Measurements from ENCODE around the gene CSTPP1. TPM values are rescaled to one million over a fixed set of nuclear protein-coding genes. Genes with fewer than 3 reads are reported as not detected.

Gene CSTPP1, protein sequence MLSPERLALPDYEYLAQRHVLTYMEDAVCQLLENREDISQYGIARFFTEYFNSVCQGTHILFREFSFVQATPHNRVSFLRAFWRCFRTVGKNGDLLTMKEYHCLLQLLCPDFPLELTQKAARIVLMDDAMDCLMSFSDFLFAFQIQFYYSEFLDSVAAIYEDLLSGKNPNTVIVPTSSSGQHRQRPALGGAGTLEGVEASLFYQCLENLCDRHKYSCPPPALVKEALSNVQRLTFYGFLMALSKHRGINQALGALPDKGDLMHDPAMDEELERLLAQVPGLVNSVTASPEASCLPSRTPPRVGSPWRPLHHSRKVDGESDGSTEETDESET
- 10 to 100 TPM; 14.2 to 16.5 TPM for total RNA-seq

DNA sequence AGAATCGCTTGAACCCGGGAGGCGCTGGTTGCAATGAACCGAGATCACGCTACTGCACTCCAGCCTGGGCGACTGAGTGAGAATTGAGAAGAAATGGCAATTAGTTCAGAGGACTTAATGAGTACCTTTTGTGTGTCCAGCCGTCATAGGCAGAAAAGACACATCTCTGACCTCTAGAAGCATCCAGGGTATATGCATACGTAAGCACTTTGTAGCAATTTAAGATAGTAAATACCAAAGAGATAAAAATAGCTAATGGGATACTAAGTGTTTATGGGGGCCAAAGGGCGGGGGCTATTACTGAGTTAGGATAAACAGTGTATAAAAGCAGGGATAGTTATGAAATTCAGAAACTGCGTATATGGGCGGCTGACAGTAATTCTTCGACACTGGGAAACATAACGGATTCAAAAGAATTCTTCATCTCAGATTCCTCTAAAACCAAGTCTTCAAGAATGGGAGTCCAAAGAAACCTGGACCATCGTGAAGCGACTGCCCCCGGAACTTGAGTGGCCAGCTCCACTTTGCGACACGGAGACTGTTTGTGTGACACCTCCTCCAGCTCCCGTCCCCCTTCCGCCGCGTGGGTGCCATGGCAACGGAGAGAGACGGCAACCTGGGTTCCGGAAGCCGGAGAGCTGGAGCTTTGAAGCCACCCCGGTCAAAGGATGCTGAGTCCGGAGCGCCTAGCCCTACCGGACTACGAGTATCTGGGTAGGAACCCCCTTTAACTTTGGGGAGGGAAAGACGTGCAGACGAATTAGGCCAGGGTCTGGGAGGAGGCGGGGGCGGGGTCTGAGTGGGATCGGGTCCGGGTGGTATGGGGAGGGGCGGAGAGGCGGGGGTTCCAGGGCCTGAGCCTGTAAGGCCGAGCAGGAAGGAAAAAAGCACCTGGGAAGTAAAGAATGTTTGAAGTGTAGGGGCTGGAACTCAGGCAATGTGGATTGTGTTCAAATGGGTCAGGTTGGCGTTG is at the start of gene CSTPP1:
CSTPP1 (plus strand) TSS at position 624 of the 973 bp plus-strand sequence; CDS start at position 669, 45 bp downstream.
- Mint-ChIP-seq H3K27ac (peak within 1 kb of the TSS; percentile 87), H3K27me3 (peaks cover 10% of the 10 kb centered on the region), H3K36me3 (no peaks in the 10 kb centered on the region), H3K4me3 (peak within 1 kb of the TSS; percentile 97), H3K9me3 (no peaks in the 10 kb centered on the region), H3K4me1 (peaks cover 11% of the 10 kb centered on the region)
- peak; percentile 96 for ATAC-seq (ENCODE audit: low read depth)
- DNase-seq = peak; percentile 92
- POLR2A ChIA-PET = interaction anchor here (0.7 to 1.0 kb wide), 4 partner anchors 11 to 521 kb away, joined by 3 read pairs; no protein-coding TSS in a partner anchor

DNA sequence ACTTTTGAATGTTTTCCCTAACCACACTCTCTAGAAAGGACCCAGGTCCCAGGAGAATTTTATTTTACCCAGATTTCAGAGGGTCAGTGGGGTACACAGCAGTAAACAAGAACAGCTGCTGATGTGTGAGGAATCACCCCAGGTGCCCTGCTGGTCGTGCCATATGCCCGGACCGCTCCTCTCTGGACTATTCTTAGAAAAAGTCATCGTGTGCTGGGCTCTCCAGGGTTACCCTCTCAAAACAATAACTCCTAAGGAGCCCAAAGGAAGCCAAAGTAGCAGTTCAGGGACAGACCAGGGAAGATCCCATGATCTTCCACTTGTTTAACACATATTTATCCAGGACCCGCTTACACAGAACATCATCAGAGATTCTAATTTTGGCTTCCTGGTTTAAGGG is 47.9 kb upstream of the CSTPP1 start:
- POLR2A ChIA-PET = no interaction called here
- Mint-ChIP-seq H3K4me1 (peaks cover 5% of the 10 kb centered on the region), H3K27ac (no peak overlapping the region), H3K4me3 (no peak overlapping the region), H3K36me3 (no peaks in the 10 kb centered on the region), H3K9me3 (no peaks in the 10 kb centered on the region), H3K27me3 (peaks cover 4% of the 10 kb centered on the region)
- ATAC-seq (ENCODE audit: low read depth) = no peak
- DNase-seq = no peak

DNA sequence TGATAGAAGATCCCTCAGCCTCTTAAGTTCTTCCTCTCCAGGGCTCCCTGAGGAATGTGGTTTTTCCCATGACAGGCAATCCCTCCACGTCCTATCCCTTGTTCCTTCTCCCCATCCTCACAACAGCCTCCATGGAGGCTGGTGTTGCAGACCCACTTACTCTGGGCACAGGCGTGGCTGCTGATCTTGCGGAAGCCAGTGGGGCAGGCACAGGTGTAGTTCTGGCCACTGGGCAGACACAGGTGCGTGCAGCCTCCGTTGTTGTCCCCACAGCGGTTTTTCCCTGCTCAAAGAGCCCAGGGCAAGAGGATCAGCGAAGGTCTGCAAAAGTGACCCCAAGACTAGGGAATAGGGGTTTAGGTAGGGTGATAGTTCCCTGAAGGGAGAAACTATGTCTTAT is 47.3 kb upstream of the CSTPP1 start:
- no peak for DNase-seq
- H3K4me3 Mint-ChIP-seq = no peak overlapping the region
- H3K27ac Mint-ChIP-seq = no peak overlapping the region
- POLR2A ChIA-PET = no interaction called here
- peaks cover 5% of the 10 kb centered on the region for H3K4me1 Mint-ChIP-seq
- no peaks in the 10 kb centered on the region for H3K27me3 Mint-ChIP-seq
- H3K36me3 Mint-ChIP-seq = no peaks in the 10 kb centered on the region
- no peak for ATAC-seq (ENCODE audit: low read depth)
- no peaks in the 10 kb centered on the region for H3K9me3 Mint-ChIP-seq

DNA sequence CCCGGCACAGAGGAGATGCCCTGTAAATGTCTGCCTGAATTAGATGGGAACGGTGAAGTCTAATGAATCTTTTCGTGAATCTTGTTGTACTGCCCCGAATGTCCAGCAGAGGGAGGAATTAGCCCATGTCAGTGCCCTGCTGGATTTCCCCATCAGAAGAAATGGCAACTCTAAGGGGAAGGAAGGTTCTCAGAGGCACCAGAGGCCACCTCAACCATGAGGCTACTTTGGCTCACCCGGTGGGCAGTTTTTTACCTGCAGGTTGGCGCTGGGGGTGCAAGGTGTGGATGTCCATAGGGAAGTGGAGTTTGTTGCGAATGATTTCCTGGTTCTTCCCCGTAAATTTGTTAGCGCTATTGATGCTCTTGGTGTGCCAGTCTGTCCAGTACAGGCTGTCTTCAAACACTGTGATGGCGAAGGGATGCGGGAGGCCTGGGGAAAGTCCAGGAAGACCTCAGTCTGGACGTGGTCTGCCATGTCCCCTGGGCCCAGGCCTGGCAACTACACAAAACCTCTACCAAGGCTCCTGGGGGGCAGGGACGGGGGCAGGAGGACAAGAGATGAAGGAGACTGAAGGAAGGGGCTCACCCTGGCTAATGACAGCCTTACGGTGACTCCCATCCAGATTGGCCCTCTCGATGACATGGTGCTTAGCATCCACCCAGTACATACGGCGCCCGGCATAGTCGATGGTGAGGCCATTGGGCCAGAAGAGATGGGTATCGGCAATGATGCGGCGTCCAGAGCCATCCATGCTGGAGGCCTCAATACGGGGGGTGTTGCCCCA is 46.7 kb upstream of the CSTPP1 start:
- no peak overlapping the region for H3K27ac Mint-ChIP-seq
- no peak overlapping the region for H3K4me3 Mint-ChIP-seq
- peaks cover 5% of the 10 kb centered on the region for H3K4me1 Mint-ChIP-seq
- no peaks in the 10 kb centered on the region for H3K9me3 Mint-ChIP-seq
- no peaks in the 10 kb centered on the region for H3K27me3 Mint-ChIP-seq
- peak; percentile 81 for ATAC-seq (ENCODE audit: low read depth)
- POLR2A ChIA-PET = no interaction called here
- DNase-seq = peak; percentile 55
- no peaks in the 10 kb centered on the region for H3K36me3 Mint-ChIP-seq

DNA sequence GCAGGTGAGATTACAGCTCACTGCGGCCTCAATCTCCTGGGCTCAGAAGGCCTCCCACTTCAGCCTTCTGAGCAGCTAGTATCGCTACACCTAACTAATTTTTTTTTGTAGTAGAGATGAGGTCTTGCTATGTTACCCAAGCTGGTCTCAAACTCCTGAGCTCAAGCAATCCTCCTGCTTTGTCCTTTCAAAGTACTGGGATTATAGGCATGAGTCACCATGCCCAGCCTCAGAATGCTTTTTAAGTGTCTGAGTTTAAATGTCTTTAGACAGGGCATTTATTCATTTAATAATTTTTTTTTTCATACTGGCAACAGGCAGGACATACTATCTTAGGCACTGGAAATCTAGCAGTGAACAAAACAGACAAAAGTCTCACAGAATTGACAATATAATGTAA is 45.9 kb upstream of the CSTPP1 start:
- Mint-ChIP-seq H3K9me3 (no peaks in the 10 kb centered on the region), H3K4me1 (peaks cover 5% of the 10 kb centered on the region), H3K36me3 (no peaks in the 10 kb centered on the region), H3K27ac (no peak overlapping the region), H3K27me3 (no peaks in the 10 kb centered on the region), H3K4me3 (no peak overlapping the region)
- DNase-seq (no peak), ATAC-seq (ENCODE audit: low read depth) (no peak)
- POLR2A ChIA-PET = no interaction called here

DNA sequence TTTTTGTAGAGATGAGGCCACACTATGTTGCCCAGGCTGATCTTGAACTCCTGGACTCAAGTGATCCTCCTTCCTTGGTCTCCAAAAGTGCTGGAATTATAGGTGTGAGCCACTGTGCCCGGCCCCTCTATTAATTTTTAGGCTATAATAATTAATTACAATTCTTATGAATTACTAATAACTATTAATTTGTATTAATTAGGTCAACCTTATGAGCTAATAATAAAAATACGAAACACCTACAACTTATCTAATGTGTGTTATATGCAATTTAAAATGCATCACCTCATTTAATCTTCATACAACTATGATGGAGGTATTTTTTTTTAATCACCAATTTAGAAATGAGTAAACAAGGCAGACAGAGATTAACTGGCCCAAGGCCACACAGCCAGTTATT is 44.5 kb upstream of the CSTPP1 start:
- no peak overlapping the region for H3K27ac Mint-ChIP-seq
- H3K9me3 Mint-ChIP-seq = no peaks in the 10 kb centered on the region
- POLR2A ChIA-PET = no interaction called here
- H3K27me3 Mint-ChIP-seq = no peaks in the 10 kb centered on the region
- H3K4me1 Mint-ChIP-seq = peaks cover 5% of the 10 kb centered on the region
- ATAC-seq (ENCODE audit: low read depth) (no peak), DNase-seq (no peak)
- no peak overlapping the region for H3K4me3 Mint-ChIP-seq
- no peaks in the 10 kb centered on the region for H3K36me3 Mint-ChIP-seq

DNA sequence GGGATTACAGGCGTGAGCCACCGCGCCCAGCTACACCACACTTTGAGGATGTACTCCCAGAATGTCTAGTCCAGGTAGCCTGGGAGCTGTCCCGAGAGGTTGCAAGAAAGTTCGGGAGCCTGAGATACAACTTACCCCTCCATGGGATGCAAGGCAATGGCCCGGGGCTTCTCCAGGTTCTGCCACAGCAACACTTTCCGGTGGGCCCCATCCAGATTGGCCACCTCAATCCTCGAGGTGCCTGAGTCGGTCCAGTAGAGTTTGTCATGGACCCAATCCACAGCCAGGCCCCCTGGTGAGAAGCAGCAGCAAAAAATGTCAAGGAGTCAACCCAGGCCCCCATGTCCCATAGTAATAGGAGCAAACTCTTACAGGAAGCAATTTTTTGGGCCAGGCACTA is 43.7 kb upstream of the CSTPP1 start:
- no peak for DNase-seq
- no peak overlapping the region for H3K4me3 Mint-ChIP-seq
- no peaks in the 10 kb centered on the region for H3K27me3 Mint-ChIP-seq
- POLR2A ChIA-PET = no interaction called here
- H3K36me3 Mint-ChIP-seq = no peaks in the 10 kb centered on the region
- no peak overlapping the region for H3K27ac Mint-ChIP-seq
- H3K4me1 Mint-ChIP-seq = peaks cover 5% of the 10 kb centered on the region
- no peaks in the 10 kb centered on the region for H3K9me3 Mint-ChIP-seq
- ATAC-seq (ENCODE audit: low read depth) = no peak

DNA sequence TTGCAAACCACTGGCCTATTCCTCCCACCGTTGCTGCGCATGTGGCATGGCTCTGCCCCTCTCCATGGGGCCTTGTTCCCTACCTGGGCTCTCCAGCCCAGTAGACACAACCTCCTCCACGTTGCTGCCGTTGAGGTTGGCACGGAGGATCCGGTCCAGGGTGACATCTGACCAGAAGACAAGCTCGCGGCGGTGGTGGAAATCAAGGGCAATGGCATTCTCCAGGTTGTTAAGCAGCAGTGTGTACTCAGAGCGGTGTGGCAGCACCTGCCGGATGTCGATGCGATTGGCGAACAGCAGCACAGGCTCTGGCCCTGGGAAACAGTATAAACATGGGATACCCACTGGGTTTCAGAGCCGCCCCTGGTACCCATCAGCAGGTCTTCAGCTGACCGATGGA is 42.1 kb upstream of the CSTPP1 start:
- no peak overlapping the region for H3K4me3 Mint-ChIP-seq
- H3K9me3 Mint-ChIP-seq = no peaks in the 10 kb centered on the region
- no peak overlapping the region for H3K27ac Mint-ChIP-seq
- peaks cover 5% of the 10 kb centered on the region for H3K4me1 Mint-ChIP-seq
- H3K27me3 Mint-ChIP-seq = no peaks in the 10 kb centered on the region
- no peak for DNase-seq
- POLR2A ChIA-PET = interaction anchor here (1.0 kb wide), 1 partner anchor 260 kb away, joined by 3 read pairs; no protein-coding TSS in a partner anchor
- no peak for ATAC-seq (ENCODE audit: low read depth)
- no peaks in the 10 kb centered on the region for H3K36me3 Mint-ChIP-seq

DNA sequence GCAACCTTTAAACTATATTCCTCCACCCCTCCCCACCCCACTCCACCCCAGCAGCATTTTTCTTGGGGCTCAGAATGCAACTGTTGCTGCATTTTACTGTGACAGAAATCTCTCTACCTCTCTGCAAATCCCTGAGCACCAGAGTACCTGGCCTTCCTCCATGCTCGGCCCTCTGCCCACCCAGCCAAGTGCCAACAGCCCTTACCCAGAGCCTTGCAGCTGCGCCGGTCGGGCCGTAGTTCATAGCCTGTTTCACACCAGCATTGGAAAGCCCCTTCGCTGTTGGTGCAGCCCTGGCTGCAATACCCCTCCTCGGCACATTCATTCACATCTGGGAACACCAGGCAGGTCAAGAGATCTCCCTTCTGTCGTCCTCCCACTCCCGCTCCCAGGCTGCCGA is 41.6 kb upstream of the CSTPP1 start:
- Mint-ChIP-seq H3K27ac (no peak overlapping the region), H3K36me3 (no peaks in the 10 kb centered on the region)

DNA sequence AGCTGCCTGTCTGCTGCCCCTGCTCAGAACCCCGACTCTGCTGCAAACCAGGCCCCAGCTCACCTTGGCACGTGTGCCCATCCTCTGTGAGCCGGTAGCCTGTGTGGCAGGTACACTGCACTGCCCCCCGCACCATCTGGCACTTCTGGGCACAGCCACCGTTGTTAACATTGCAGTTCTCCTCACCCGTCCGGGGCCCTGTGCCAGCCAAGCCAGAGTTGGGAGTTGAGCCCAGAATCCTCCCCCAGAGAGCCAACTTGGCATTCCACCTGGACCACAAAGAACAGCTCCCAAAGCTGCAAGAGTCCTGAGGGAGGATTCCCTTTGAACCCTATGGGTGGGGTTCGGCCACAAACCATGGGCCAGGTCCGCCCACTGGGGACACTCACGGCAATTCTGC is 40.7 kb upstream of the CSTPP1 start:
- Mint-ChIP-seq H3K27ac (no peak overlapping the region), H3K27me3 (no peaks in the 10 kb centered on the region), H3K9me3 (no peaks in the 10 kb centered on the region), H3K4me1 (no peaks in the 10 kb centered on the region), H3K36me3 (no peaks in the 10 kb centered on the region), H3K4me3 (no peak overlapping the region)
- DNase-seq (no peak), ATAC-seq (ENCODE audit: low read depth) (no peak)
- POLR2A ChIA-PET = no interaction called here

More for the DNA sequence above, 41.6 kb upstream of the CSTPP1 start:
- DNase-seq (no peak), ATAC-seq (ENCODE audit: low read depth) (no peak)
- no peak overlapping the region for H3K4me3 Mint-ChIP-seq
- POLR2A ChIA-PET = no interaction called here
- no peaks in the 10 kb centered on the region for H3K9me3 Mint-ChIP-seq
- peaks cover under 1% of the 10 kb centered on the region for H3K4me1 Mint-ChIP-seq
- H3K27me3 Mint-ChIP-seq = no peaks in the 10 kb centered on the region

DNA sequence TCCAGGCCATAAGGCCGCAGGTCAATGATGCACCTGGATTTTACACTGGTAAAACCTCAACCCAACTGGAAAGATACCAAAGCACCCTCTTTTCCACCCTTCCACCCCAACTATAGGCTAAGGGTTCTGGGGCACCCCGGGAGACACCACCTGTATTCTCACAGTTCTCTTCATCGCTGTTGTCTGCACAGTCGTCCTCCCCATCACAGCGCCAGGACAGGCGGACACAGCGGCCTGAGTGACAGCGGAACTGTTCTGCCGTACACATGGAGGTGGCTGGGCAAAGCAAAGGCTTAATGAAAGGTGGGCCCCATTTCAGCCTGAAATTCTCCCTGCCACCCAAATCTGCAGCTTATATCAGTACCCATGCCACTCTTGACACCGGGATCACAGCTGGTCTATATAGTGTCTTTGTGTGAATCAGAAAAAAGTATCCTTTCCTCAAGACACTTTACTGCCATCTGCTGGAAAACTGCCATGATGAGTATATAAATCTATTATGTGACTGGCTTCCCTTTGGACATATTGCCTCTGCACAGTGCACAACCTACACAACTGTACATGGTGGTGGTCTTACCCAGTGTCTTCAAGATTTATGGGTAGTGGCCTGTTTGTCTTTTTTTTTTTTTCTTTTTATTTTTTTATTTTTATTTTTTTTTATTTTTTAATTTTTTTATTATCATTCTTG is 39.7 kb upstream of the CSTPP1 start:
- DNase-seq (no peak), ATAC-seq (ENCODE audit: low read depth) (peak; percentile 70)
- H3K9me3 Mint-ChIP-seq = no peaks in the 10 kb centered on the region
- H3K4me1 Mint-ChIP-seq = no peaks in the 10 kb centered on the region
- no peak overlapping the region for H3K27ac Mint-ChIP-seq
- H3K4me3 Mint-ChIP-seq = no peak overlapping the region
- H3K27me3 Mint-ChIP-seq = no peaks in the 10 kb centered on the region
- POLR2A ChIA-PET = no interaction called here
- H3K36me3 Mint-ChIP-seq = no peaks in the 10 kb centered on the region

DNA sequence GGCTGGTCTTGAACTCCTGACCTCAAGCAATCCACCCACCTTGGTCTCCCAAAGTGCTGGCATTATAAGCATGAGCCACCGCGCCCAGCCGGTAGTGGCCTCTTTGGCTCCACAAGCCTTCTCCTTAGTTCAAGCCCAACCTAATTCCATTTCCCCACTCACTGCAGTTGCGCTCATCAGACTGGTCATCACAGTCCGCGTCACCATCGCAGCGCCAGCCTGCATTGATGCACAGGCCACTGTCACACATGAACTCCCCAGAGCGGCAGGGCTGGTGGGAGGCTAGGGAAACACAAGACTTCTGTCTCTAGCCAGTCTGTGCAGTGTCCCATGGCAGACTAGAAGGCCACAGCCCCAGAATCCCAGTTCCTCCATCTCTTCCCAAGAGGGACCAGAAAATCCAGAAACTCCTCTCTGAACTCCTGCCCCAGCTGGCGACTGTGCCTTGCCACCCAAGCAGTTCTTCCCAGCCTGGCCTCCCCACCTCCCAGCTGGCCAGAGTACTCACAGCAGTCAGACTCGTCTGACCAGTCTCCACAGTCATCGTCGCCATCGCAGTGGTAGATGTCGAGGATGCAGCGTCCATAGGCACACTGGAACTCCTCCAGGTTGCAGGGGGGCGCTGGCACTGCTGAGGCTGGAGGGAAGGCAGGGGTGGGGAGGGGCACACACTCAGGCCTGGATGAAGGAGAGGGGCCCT is 38.0 kb upstream of the CSTPP1 start:
- DNase-seq (no peak), ATAC-seq (ENCODE audit: low read depth) (no peak)
- Mint-ChIP-seq H3K27me3 (peaks cover 8% of the 10 kb centered on the region), H3K9me3 (no peaks in the 10 kb centered on the region), H3K4me1 (no peaks in the 10 kb centered on the region), H3K27ac (no peak overlapping the region), H3K4me3 (no peak overlapping the region), H3K36me3 (no peaks in the 10 kb centered on the region)
- POLR2A ChIA-PET = no interaction called here
